Panc1 (cell line): ENCODE measurements around the gene EIF2B2. TPM values are rescaled to one million over a fixed set of nuclear protein-coding genes. Genes with fewer than 3 reads are reported as not detected.

Experiments
- ATAC-seq: fragments of 200-7000 bp; cut with Tn5 transposase; 2 replicates; pipeline ENCODE4 v1.9.1; 2020; ENCODE audit warnings: mild to moderate bottlenecking, moderate library complexity
- BruUV-seq: library from RNA; stranded (reverse); fragments of 400-500 nt; replicated peaks from 2 replicates; lab custom pipeline; 2021; lab: Mats Ljungman, UMichigan
- CTCF ChIA-PET: fragments of 300-600 bp; sonication (Branson Sonifier 250); formaldehyde crosslinking; loops from one replicate; lab custom pipeline; 2022; ENCODE audit warnings: antibody characterized with exemption; lab: Charles Lee
- POLR2A ChIA-PET: fragments of 300-600 bp; sonication (Branson Sonifier 250); formaldehyde crosslinking; loops from one replicate; lab custom pipeline; 2022; ENCODE audit warnings: antibody characterized with exemption; lab: Charles Lee
- DNase-seq: peaks from one replicate; pipeline ENCODE4 v3.0.0-alpha.2; 2010; ENCODE audit warnings: low read depth, low spot score
- H3K27ac ChIP-seq: 2 replicates; pipeline ENCODE4 v1.5.1; 2011; ENCODE audit warnings: mild to moderate bottlenecking, low read length, inconsistent platforms
- H3K27me3 ChIP-seq: fragments of 200-500 bp; sonication (Bioruptor generic); 2 replicates; pipeline ENCODE4 v1.6.0; 2014; ENCODE audit warnings: low read length, inconsistent platforms; ENCODE audit not compliant: control insufficient read depth, insufficient read depth
- H3K36me3 ChIP-seq: fragments of 200-500 bp; sonication (Bioruptor generic); 2 replicates; pipeline ENCODE4 v1.5.1; 2014; ENCODE audit warnings: inconsistent platforms, mild to moderate bottlenecking, low read length, moderate library complexity; ENCODE audit not compliant: control insufficient read depth, insufficient read depth
- H3K4me1 ChIP-seq: 2 replicates; pipeline ENCODE4 v1.5.1; 2011; ENCODE audit warnings: inconsistent platforms, mild to moderate bottlenecking, low read length, moderate library complexity; ENCODE audit not compliant: control insufficient read depth, insufficient read depth
- H3K4me3 ChIP-seq, 2 experiments: 2 replicates each; pipeline ENCODE4 v1.5.1; 2011 to 2012; ENCODE audit warnings: low read depth in 2 of 2, low read length in 2 of 2, mild to moderate bottlenecking in 2 of 2, inconsistent platforms in 1 of 2, moderate library complexity in 1 of 2
- H3K9me3 ChIP-seq: fragments of 200-500 bp; sonication (Bioruptor generic); 2 replicates; pipeline ENCODE4 v1.5.1; 2014; ENCODE audit warnings: low read depth, mild to moderate bottlenecking, inconsistent platforms, low read length, moderate library complexity; ENCODE audit not compliant: control insufficient read depth, insufficient read depth
- POLR2AphosphoS5 ChIP-seq: IDR thresholded peaks from 2 replicates; pipeline ENCODE4 v1.6.1; 2012; ENCODE audit warnings: mild to moderate bottlenecking, low read depth, low read length, moderate library complexity
- SIN3A ChIP-seq: IDR thresholded peaks from 2 replicates; pipeline ENCODE4 v1.6.1; 2012; ENCODE audit warnings: low read depth, mild to moderate bottlenecking, low read length, moderate library complexity, borderline replicate concordance; ENCODE audit not compliant: insufficient read depth
- TCF7L2 ChIP-seq: IDR thresholded peaks from 2 replicates; pipeline ENCODE4 v1.6.1; 2011; ENCODE audit warnings: mild to moderate bottlenecking, low read depth, low read length, inconsistent platforms
- in situ Hi-C: cut with HindIII; loops from 2 replicates; pipeline ENCODE4 v1.10.0; 2016; ENCODE audit warnings: low sequenced_read_pairs, low pct_unique_long_range_greater_than_20kb
- intact Hi-C: fragments of 100-400 bp; cut with micrococcal nuclease; formaldehyde crosslinking; loops from one replicate; pipeline ENCODE4 v1.10.0; 2022; ENCODE audit not compliant: unreplicated experiment
- total RNA-seq: library from RNA; stranded (reverse); gene quantifications from one replicate; pipeline ENCODE4 v1.2.1, GENCODE V29; 2021; ENCODE audit not compliant: unreplicated experiment
- TF ChIP-seq, protein P1 (sequence below): fragments of 450-650 bp; IDR thresholded peaks from 2 replicates; pipeline ENCODE4 v1.5.1; 2017; ENCODE audit warnings: mild to moderate bottlenecking
- TF ChIP-seq, protein P2 (sequence below), 2 experiments: IDR thresholded peaks; 2 replicates each; pipeline ENCODE4 v1.6.1; 2011 to 2012; ENCODE audit warnings: low read depth in 2 of 2, control low read depth in 1 of 2, low read length in 1 of 2, mild to moderate bottlenecking in 1 of 2, moderate library complexity in 1 of 2; ENCODE audit not compliant: insufficient read depth in 1 of 2

EIF2B2 gene
- total RNA-seq, 1 experiment from 2014 or later = 37.5 TPM

DNA sequence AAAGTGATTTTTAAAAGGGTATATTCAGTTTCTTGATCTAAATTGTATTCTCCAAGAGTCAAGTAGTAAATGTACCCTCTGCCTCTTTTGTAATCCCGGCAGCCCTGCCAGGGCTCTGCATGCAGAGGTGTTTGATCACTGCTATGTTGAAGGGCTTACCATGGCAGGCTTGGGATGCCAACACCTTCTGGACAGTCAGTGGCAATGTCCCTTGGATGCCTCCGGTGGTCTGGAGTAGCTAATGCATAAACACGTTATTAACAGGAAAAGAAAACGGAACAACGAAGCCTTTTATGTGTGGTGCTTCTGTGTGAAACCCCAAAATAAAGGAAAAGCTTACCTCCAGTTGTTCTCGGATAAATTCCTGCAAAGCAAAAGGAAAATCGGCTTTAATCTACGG lies 19.9 kb downstream of the EIF2B2 start:
- Histone ChIP-seq H3K4me3 (no peak overlapping the region), H3K4me1 (no peaks in the 10 kb centered on the region), H3K27ac (no peak overlapping the region), H3K27me3 (no peaks in the 10 kb centered on the region), H3K9me3 (no peaks in the 10 kb centered on the region), H3K36me3 (peaks cover 14% of the 10 kb centered on the region)
- in situ Hi-C loops (no loop called here), intact Hi-C loops (no loop called here)
- peak; percentile 77; the same call in 1 of the 2 replicates for ATAC-seq
- CTCF ChIA-PET = interaction anchor here (0.5 to 0.7 kb wide), 2 partner anchors 288 to 728 kb away, joined by 3 to 5 read pairs; no protein-coding TSS in a partner anchor
- TF ChIP-seq, protein P1, sequence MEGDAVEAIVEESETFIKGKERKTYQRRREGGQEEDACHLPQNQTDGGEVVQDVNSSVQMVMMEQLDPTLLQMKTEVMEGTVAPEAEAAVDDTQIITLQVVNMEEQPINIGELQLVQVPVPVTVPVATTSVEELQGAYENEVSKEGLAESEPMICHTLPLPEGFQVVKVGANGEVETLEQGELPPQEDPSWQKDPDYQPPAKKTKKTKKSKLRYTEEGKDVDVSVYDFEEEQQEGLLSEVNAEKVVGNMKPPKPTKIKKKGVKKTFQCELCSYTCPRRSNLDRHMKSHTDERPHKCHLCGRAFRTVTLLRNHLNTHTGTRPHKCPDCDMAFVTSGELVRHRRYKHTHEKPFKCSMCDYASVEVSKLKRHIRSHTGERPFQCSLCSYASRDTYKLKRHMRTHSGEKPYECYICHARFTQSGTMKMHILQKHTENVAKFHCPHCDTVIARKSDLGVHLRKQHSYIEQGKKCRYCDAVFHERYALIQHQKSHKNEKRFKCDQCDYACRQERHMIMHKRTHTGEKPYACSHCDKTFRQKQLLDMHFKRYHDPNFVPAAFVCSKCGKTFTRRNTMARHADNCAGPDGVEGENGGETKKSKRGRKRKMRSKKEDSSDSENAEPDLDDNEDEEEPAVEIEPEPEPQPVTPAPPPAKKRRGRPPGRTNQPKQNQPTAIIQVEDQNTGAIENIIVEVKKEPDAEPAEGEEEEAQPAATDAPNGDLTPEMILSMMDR = peak; percentile 61
- TF ChIP-seq, protein P2, sequence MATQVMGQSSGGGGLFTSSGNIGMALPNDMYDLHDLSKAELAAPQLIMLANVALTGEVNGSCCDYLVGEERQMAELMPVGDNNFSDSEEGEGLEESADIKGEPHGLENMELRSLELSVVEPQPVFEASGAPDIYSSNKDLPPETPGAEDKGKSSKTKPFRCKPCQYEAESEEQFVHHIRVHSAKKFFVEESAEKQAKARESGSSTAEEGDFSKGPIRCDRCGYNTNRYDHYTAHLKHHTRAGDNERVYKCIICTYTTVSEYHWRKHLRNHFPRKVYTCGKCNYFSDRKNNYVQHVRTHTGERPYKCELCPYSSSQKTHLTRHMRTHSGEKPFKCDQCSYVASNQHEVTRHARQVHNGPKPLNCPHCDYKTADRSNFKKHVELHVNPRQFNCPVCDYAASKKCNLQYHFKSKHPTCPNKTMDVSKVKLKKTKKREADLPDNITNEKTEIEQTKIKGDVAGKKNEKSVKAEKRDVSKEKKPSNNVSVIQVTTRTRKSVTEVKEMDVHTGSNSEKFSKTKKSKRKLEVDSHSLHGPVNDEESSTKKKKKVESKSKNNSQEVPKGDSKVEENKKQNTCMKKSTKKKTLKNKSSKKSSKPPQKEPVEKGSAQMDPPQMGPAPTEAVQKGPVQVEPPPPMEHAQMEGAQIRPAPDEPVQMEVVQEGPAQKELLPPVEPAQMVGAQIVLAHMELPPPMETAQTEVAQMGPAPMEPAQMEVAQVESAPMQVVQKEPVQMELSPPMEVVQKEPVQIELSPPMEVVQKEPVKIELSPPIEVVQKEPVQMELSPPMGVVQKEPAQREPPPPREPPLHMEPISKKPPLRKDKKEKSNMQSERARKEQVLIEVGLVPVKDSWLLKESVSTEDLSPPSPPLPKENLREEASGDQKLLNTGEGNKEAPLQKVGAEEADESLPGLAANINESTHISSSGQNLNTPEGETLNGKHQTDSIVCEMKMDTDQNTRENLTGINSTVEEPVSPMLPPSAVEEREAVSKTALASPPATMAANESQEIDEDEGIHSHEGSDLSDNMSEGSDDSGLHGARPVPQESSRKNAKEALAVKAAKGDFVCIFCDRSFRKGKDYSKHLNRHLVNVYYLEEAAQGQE (IDR thresholded peaks at IDR 0.05; ENCODE audit: insufficient read depth in 1 of 2, low read depth in 2 of 2, low read length in 1 of 2) = no peak
- no peak for DNase-seq
- no TSS peak for BruUV-seq
- POLR2A ChIA-PET = no interaction called here

DNA sequence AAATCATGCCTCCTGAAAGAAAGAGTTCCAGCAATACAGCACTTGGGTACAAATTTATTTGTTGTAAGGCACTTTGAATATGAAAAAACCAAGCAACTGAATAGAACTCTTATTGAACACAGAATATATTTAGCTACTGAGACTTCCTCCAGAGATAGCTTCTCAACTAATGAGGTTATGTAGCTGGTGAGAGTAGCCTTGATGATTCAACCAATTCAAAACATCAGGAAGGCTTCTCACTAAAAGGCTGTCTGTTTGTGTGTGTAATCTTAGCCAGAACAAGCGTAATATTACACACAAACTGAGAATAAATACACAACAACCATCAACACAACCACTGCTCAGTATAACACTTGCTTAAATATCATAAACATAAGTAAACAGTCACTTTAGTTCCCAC lies 20.4 kb downstream of the EIF2B2 start:
- in situ Hi-C loops = no loop called here

More for the DNA sequence above, 20.4 kb downstream of the EIF2B2 start:
- H3K27ac ChIP-seq = no peak overlapping the region
- ATAC-seq (no peak), DNase-seq (no peak)
- ChIA-PET CTCF (interaction anchor here (0.5 kb wide), 1 partner anchor 288 kb away, joined by 5 read pairs; no protein-coding TSS in a partner anchor), POLR2A (no interaction called here)
- H3K36me3 ChIP-seq = peaks cover 12% of the 10 kb centered on the region
- no peaks in the 10 kb centered on the region for H3K27me3 ChIP-seq
- no peaks in the 10 kb centered on the region for H3K9me3 ChIP-seq
- H3K4me3 ChIP-seq = no peak overlapping the region
- TF ChIP-seq POLR2AphosphoS5 = no peak
- TF ChIP-seq, protein P2 (IDR thresholded peaks at IDR 0.05; ENCODE audit: insufficient read depth in 1 of 2, low read depth in 2 of 2, low read length in 1 of 2) = no peak
- TF ChIP-seq, protein P1 = no peak
- no peak for TF ChIP-seq TCF7L2
- no peak for TF ChIP-seq SIN3A
- no peaks in the 10 kb centered on the region for H3K4me1 ChIP-seq
- intact Hi-C loops = no loop called here
- BruUV-seq = no TSS peak
